ENCODE data around the gene ITGA8. TPM values are rescaled to one million over a fixed set of nuclear protein-coding genes. Genes with fewer than 3 reads are reported as not detected.
"Not testable (repeated sequence)": the region's sequence is repeated elsewhere in the genome, so short reads cannot be mapped to it uniquely, and the experiment has no call there.

The ITGA8 gene
- total RNA-seq, 2 donors from 2014 or later = not detected

DNA sequence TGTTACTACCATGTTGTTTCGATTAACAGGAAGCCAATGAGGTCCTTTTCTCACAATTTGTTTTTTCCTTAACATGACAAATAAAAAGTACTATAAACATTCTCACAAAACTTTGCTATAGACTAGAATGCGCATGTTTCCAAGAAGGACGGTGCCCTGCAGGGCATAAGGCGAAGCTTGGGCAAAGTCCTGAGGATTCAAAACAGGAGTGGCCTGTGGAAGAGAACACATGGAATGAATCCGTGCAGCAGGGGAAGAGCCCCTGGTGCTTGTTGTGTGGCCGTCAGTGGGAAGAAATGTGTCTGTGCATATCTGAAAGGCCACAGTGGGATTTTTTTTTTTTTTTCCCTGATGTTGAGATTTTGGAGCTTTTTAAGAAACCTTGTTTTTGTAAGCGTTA, 67.6 kb downstream of the ITGA8 start:
- DNase-seq = no peak
- no peak overlapping the region for H3K27ac Mint-ChIP-seq
- no peaks in the 10 kb centered on the region for H3K4me1 Mint-ChIP-seq (ENCODE audit: low read depth)
- H3K4me3 Mint-ChIP-seq = no peak overlapping the region
- H3K27me3 Mint-ChIP-seq (ENCODE audit: low read depth) = no peaks in the 10 kb centered on the region
- no peak for ATAC-seq (replicated peaks in 1 of 2)
- no peaks in the 10 kb centered on the region for H3K9me3 Mint-ChIP-seq
- H3K36me3 Mint-ChIP-seq (ENCODE audit: insufficient read depth in 2 of 2) = no peaks in the 10 kb centered on the region

DNA sequence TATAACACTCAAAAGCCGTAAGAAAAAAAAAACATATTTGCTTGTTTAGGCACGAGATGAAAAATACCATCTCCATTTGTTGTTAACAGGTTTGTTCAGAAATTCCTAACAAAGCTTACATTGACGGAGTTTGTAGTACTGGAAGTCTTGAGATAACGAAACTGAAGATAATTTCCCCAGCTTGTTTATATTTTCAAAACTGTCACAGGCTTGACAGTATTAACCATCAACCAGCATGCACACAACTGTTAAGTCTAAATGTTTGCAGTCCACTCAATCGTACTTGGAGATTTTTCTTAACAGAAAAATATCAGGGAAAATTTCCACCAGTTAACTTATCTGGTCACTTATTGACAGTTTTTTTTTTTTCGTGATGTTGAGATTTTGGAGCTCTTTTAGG, 68.5 kb downstream of the ITGA8 start:
- Mint-ChIP-seq H3K9me3 (no peaks in the 10 kb centered on the region), H3K27ac (no peak overlapping the region), H3K4me3 (no peak overlapping the region), H3K36me3 (ENCODE audit: insufficient read depth in 2 of 2) (no peaks in the 10 kb centered on the region), H3K4me1 (ENCODE audit: low read depth) (no peaks in the 10 kb centered on the region), H3K27me3 (ENCODE audit: low read depth) (no peaks in the 10 kb centered on the region)
- no peak for DNase-seq
- no peak for ATAC-seq (replicated peaks in 1 of 2)

DNA sequence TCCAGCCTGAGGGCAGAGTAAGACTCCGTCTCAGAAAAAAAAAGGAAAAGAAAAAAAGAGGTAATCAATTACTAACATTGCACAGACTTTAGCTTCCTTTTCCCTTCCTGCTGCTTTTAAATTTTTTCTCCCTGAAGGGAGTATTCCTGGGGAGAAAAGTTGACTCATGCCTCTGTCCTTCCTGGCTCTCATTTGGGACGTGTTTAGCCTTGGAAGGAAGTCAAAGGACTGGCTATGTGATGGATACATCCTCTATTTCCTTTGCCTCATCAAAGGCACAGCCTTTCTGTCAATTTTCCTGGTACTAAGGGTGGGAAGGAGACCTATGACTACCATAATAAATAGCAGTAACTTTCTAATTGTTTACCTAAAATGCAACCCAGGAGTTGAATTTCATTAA, 77.6 kb downstream of the ITGA8 start:
- no peak overlapping the region for H3K27ac Mint-ChIP-seq
- ATAC-seq (replicated peaks in 1 of 2) = no peak
- H3K27me3 Mint-ChIP-seq (ENCODE audit: low read depth) = no peaks in the 10 kb centered on the region

DNA sequence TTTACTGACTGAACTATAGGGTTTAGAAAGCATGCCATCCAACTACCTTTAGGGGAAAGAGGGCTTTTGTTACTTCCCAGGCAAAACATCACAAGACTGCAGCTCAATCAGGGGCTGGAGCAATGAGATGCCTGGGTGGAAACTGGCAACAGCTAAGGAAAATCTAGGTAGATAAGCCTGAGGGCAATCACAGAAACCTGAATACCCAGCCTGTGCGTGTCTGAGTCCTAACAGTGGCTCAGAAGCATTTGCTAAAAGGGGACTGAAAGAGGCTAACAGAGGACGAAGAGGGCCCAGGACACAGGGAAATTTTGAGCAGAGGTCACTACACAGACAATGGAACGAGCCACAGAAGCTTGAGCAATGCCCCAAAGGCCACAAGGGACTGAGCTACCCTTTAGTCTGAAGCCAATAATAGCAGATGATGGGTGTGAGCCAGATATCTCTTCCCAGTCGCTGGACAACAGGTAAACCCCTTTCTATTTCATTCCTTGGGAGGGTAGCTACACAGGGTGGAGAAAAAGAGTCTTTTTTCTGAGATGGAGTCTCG, 79.1 kb downstream of the ITGA8 start:
- Mint-ChIP-seq H3K27ac (no peak overlapping the region), H3K4me3 (no peak overlapping the region), H3K36me3 (ENCODE audit: insufficient read depth in 2 of 2) (no peaks in the 10 kb centered on the region), H3K4me1 (ENCODE audit: low read depth) (no peaks in the 10 kb centered on the region), H3K9me3 (no peaks in the 10 kb centered on the region), H3K27me3 (ENCODE audit: low read depth) (peaks cover 8% of the 10 kb centered on the region)
- ATAC-seq (replicated peaks in 1 of 2) = no peak
- no peak for DNase-seq

More for the DNA sequence above, 77.6 kb downstream of the ITGA8 start:
- Mint-ChIP-seq H3K36me3 (ENCODE audit: insufficient read depth in 2 of 2) (no peaks in the 10 kb centered on the region), H3K9me3 (no peaks in the 10 kb centered on the region), H3K4me3 (no peak overlapping the region), H3K4me1 (ENCODE audit: low read depth) (no peaks in the 10 kb centered on the region)
- DNase-seq = no peak

DNA sequence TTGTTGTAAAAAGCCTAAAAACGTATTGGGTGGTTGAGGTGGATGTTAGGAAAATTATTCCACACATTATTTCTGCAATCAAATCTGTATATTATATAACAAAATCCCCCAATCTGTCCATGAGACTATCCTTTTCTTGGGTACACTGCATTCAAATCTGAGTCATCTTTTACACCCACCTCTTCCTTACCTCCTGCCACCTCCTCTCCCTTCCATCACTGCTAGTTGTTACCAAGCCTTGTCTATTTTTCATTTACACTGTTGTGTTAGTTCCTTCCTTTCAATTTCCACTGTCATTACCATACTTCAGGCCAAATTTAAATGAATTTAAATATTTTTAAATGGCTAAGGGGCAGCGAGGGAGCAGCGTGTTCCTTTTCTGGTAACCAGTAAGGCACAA, 83.3 kb downstream of the ITGA8 start:
- H3K9me3 Mint-ChIP-seq = no peaks in the 10 kb centered on the region

DNA sequence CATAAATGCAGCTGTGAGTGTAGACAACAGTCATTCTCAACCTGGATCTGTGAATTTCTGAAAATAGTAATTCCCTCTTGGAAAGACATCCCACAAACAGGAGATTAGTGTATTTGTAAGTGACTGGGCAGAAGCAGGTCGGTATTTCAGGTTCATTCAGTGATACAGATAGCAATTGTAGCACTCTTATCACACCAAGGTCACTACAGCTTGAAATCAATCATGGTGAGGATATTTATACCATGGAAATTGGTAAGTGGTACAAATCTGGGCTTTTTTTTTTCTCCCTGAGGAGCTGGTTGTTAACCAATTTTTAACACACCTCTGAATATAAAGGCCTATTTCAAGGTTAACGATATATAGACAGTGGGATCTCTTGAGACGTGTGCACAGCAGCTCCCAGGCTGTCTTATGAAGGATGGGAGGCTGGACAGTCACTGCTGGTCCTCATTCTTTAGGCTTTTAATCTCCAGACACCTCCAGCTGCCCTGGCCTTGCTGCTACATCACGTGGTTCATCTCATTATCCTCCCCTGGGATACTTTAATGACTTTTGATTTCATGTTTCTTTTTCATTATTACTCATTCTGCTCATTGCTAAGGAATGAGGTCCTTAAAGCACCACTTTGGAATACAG, 87.1 kb downstream of the ITGA8 start:
- H3K4me3 Mint-ChIP-seq = no peak overlapping the region
- peaks cover 26% of the 10 kb centered on the region for H3K27me3 Mint-ChIP-seq (ENCODE audit: low read depth)
- H3K4me1 Mint-ChIP-seq (ENCODE audit: low read depth) = no peaks in the 10 kb centered on the region
- DNase-seq (no peak), ATAC-seq (replicated peaks in 1 of 2) (no peak)
- no peaks in the 10 kb centered on the region for H3K9me3 Mint-ChIP-seq
- H3K27ac Mint-ChIP-seq = no peak overlapping the region
- no peaks in the 10 kb centered on the region for H3K36me3 Mint-ChIP-seq (ENCODE audit: insufficient read depth in 2 of 2)

More for the DNA sequence above, 83.3 kb downstream of the ITGA8 start:
- DNase-seq (no peak), ATAC-seq (replicated peaks in 1 of 2) (no peak)
- H3K4me3 Mint-ChIP-seq = no peak overlapping the region
- H3K4me1 Mint-ChIP-seq (ENCODE audit: low read depth) = no peaks in the 10 kb centered on the region
- H3K36me3 Mint-ChIP-seq (ENCODE audit: insufficient read depth in 2 of 2) = no peaks in the 10 kb centered on the region
- H3K27ac Mint-ChIP-seq = no peak overlapping the region
- peaks cover 20% of the 10 kb centered on the region for H3K27me3 Mint-ChIP-seq (ENCODE audit: low read depth)

DNA sequence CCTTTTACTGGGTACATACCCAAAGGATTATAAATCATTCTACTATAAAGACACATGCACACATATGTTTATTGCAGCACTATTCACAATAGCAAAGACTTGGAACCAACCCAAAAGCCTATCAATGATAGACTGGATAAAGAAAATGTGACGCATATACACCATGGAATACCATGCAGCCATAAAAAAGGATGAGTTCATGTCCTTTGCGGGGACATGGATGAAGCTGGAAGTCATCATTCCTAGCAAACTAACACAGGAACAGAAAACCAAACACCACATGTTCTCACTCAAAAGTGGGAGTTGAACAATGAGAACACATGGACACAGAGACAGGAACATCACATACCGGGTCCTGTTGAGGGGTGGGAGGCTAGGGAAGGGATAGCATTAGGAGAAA, 88.5 kb downstream of the ITGA8 start:
- H3K36me3 Mint-ChIP-seq (ENCODE audit: insufficient read depth in 2 of 2); ATAC-seq (replicated peaks in 1 of 2); H3K27ac Mint-ChIP-seq; H3K9me3 Mint-ChIP-seq; DNase-seq; H3K4me1 Mint-ChIP-seq (ENCODE audit: low read depth); H3K4me3 Mint-ChIP-seq: not testable (repeated sequence)
- peaks cover 27% of the 10 kb centered on the region for H3K27me3 Mint-ChIP-seq (ENCODE audit: low read depth)

DNA sequence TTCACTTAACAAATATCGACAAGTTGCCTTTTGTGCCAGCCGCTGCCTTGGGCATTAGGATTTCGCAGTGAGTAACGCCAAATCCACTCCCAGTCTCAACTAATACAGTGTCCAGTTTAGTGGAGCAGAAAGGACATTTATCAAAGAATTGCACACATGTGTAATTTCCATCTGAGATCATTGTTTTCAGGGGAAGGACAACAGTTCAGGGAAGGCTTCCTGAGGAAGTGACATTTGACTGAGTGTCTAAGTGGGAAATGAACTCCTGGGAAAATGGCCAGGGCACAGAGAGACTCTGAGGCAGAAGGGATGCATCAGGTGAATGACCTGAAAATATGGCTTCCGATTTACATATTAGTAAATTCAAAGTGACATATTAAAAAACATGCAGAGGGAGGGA, 89.4 kb downstream of the ITGA8 start:
- Mint-ChIP-seq H3K27ac (no peak overlapping the region), H3K36me3 (ENCODE audit: insufficient read depth in 2 of 2) (no peaks in the 10 kb centered on the region), H3K27me3 (ENCODE audit: low read depth) (peaks cover 25% of the 10 kb centered on the region), H3K9me3 (peaks cover 0 to 4% of the 10 kb centered on the region in 2 donors), H3K4me1 (ENCODE audit: low read depth) (no peaks in the 10 kb centered on the region), H3K4me3 (no peak overlapping the region)
- ATAC-seq (replicated peaks in 1 of 2) (no peak), DNase-seq (no peak)

DNA sequence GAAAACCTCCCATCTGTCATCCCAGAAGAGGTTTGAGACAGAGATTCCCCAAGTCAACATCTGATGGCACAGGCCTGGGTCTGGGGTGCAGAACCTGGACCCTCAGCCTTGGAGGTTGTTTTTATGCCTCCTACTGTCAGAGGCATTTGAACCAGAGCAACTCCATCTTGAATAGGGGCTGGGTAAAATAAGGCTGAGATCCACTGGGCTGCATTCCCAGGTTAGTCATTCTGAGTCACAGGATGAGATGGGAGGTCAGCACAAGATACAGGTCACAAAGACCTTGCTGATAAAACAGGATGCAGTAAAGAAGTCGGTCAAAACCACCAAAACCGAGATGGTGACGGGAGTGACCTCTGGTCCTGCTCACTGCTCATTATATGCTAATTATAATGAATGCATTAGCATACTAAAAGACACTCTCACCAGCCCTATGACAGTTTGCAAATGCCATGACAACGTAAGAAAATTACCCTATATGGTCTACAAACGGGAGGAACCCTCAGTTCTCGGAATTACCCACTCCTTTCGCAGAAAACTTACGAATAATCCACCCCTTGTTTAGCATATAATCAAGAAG, 92.0 kb downstream of the ITGA8 start:
- Mint-ChIP-seq H3K27ac (no peak overlapping the region), H3K9me3 (peaks cover 0 to 4% of the 10 kb centered on the region in 2 donors), H3K36me3 (ENCODE audit: insufficient read depth in 2 of 2) (no peaks in the 10 kb centered on the region), H3K4me1 (ENCODE audit: low read depth) (no peaks in the 10 kb centered on the region), H3K4me3 (no peak overlapping the region), H3K27me3 (ENCODE audit: low read depth) (peaks cover 12% of the 10 kb centered on the region)
- no peak for ATAC-seq (replicated peaks in 1 of 2)
- no peak for DNase-seq

DNA sequence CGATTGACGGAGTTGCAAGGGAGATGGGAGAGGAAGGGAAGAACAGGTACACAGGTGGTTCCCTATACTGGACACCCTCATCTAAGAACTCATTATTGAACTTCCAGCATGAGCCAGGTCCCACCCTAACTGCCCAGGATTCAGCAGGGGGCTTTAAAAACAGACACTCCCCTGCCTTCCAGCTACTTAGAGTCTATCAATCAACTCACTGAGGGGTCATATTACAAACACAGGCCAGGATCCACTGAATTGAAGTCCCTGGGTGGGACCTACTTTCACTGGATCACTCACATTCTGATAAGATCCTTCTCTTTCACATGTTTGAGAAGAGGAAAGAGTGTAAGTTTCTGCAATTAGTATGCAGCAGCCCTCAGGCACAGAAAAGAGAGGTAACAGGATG, 92.8 kb downstream of the ITGA8 start:
- ATAC-seq (replicated peaks in 1 of 2) (no peak), DNase-seq (no peak)
- Mint-ChIP-seq H3K4me3 (no peak overlapping the region), H3K36me3 (ENCODE audit: insufficient read depth in 2 of 2) (no peaks in the 10 kb centered on the region), H3K27ac (no peak overlapping the region), H3K9me3 (peaks cover 0 to 4% of the 10 kb centered on the region in 2 donors), H3K27me3 (ENCODE audit: low read depth) (peaks cover 12% of the 10 kb centered on the region), H3K4me1 (ENCODE audit: low read depth) (no peaks in the 10 kb centered on the region)

DNA sequence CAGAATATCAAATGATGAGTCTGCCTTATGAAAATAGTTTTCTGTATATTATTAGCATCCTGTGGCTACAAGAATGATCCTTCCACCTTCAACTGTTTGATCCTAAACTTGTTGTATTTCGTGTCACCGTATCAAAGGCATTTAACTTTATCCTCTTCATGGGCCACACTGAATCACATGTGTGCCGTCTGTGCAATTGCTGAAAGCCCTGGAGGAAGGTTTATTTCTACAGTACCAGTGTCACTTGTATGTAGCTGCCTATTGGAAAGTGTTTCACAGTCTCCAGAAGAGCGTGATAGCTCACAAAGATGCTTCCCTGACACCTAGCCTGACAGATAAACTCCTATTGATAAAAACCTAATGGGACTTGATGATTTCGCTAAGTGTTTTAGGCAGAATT, 94.5 kb downstream of the ITGA8 start:
- Mint-ChIP-seq H3K4me3 (no peak overlapping the region), H3K9me3 (peaks cover 0 to 4% of the 10 kb centered on the region in 2 donors), H3K27me3 (ENCODE audit: low read depth) (peaks cover 7% of the 10 kb centered on the region), H3K27ac (no peak overlapping the region), H3K36me3 (ENCODE audit: insufficient read depth in 2 of 2) (no peaks in the 10 kb centered on the region), H3K4me1 (ENCODE audit: low read depth) (no peaks in the 10 kb centered on the region)
- no peak for DNase-seq
- ATAC-seq (replicated peaks in 1 of 2) = no peak

DNA sequence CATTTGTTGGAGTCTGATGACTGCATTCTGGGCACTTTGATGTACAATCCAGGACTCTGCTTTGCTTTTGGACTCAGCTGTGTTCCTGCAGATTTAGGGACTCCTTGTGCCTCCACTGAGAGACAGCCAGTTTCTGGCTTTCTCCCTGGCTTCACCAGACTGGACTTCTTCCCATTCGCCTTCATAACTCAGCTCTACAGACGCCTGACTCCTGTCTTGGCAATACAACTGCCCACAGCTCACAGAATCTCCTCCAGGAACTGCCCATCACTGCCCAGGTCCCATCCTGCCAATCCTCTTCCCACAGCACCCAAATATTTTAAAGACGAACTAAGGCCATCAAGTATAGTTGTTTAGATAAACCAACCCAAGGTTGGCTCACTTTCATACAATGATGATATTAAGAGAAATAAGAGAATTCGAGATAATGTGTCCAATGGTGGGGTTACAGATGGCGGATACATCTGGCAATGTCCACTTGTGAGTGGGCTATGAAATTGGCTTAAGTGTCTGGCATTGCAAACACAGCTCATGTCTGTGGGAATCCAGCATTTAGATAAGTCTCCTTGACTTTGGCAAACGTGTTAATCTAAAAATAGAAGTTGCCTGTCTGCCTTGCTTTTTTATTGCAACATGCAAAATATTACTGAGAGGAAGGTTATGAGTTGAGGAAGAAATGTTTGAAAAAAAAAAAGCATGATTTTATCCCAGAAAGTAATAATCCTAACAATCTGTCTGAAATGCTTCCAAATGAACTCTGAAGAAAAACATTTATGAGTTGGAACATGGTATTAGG, 95.1 kb downstream of the ITGA8 start:
- Mint-ChIP-seq H3K36me3 (ENCODE audit: insufficient read depth in 2 of 2) (no peaks in the 10 kb centered on the region), H3K27me3 (ENCODE audit: low read depth) (peaks cover 6% of the 10 kb centered on the region), H3K27ac (no peak overlapping the region), H3K9me3 (peaks cover 0 to 4% of the 10 kb centered on the region in 2 donors), H3K4me3 (no peak overlapping the region), H3K4me1 (ENCODE audit: low read depth) (no peaks in the 10 kb centered on the region)
- DNase-seq (no peak), ATAC-seq (replicated peaks in 1 of 2) (no peak)

DNA sequence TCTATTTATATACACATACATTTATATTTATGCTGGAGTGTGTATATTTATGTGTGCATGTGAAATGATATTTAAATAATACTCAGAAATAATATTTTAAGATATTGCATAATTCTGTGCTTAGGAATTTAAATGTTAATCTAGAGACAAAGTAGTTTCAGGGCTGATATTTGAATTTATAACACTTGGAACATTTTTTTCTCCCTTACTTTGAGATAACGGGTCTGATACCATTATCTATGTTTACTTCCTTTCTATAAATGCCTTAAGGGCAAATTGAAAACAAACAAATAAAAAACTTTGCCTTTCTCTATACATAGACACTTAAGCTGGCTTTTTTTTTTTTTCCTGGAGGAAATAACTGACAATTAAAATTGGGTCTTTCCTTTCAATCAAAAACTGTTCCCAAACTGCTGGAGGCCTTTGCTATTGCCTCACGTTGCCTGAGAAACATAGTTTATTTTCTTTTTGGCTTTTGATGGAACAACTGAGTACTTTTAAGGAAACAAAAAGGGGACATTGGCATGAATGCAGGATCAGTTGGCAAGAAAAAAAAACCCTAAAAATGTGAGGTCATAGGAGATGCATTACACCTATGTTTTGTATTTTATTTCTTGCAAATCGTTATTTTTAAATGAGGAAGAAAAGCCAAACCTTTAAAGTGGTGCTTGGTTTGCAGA, 98.7 kb downstream of the ITGA8 start:
- no peak for DNase-seq
- Mint-ChIP-seq H3K27me3 (ENCODE audit: low read depth) (no peaks in the 10 kb centered on the region), H3K36me3 (ENCODE audit: insufficient read depth in 2 of 2) (no peaks in the 10 kb centered on the region)

More for the DNA sequence above, 98.7 kb downstream of the ITGA8 start:
- Mint-ChIP-seq H3K4me1 (ENCODE audit: low read depth) (no peaks in the 10 kb centered on the region), H3K9me3 (no peaks in the 10 kb centered on the region), H3K4me3 (no peak overlapping the region), H3K27ac (no peak overlapping the region)
- ATAC-seq (replicated peaks in 1 of 2) = no peak
